Measurements from ENCODE around the gene CMTM7.
"Not testable (repeated sequence)": the region's sequence is repeated elsewhere in the genome, so short reads cannot be mapped to it uniquely, and the experiment has no call there.

The CMTM7 gene

GRCh38 chr3:32438596-32439344 lies 47.1 kb downstream of the CMTM7 start:
- no peak for DNase-seq

- DNase-seq: not testable (repeated sequence)
Measured at GRCh38 chr3:32439421-32439820, 47.8 kb downstream of the CMTM7 start.

- peak in 1 of 2 experiments; percentile 8 for DNase-seq
Measured at GRCh38 chr3:32440611-32441350, 49.1 kb downstream of the CMTM7 start.

GRCh38 chr3:32442766-32443165 lies 51.1 kb downstream of the CMTM7 start:
- no peak for DNase-seq

GRCh38 chr3:32443478-32443877 lies 51.8 kb downstream of the CMTM7 start:
- peak; percentile 13 to 19 for DNase-seq

- no peak for DNase-seq
Measured at GRCh38 chr3:32447865-32448400, 56.3 kb downstream of the CMTM7 start.

GRCh38 chr3:32448686-32449474 lies 57.2 kb downstream of the CMTM7 start:
- DNase-seq: peak; percentile 2 to 8

- no peak for DNase-seq
Measured at GRCh38 chr3:32449691-32450090, 58.0 kb downstream of the CMTM7 start.

GRCh38 chr3:32450426-32450825 lies 58.8 kb downstream of the CMTM7 start:
- peak in 1 of 2 experiments; percentile 0 for DNase-seq

GRCh38 chr3:32450992-32451659 lies 59.5 kb downstream of the CMTM7 start:
- peak; percentile 6 to 9 for DNase-seq

- peak; percentile 9 to 15 for DNase-seq
Measured at GRCh38 chr3:32452009-32452408, 60.4 kb downstream of the CMTM7 start.

GRCh38 chr3:32453346-32453745 lies 61.7 kb downstream of the CMTM7 start:
- no peak for DNase-seq

- peak in 1 of 2 experiments; percentile 6 for DNase-seq
Measured at GRCh38 chr3:32454111-32454510, 62.5 kb downstream of the CMTM7 start.

GRCh38 chr3:32454731-32455608 lies 63.3 kb downstream of the CMTM7 start:
- peak; percentile 12 to 13 for DNase-seq

- DNase-seq: peak; percentile 18
Measured at GRCh38 chr3:32455609-32456428, 64.2 kb downstream of the CMTM7 start.

- peak; percentile 19 for DNase-seq
Measured at GRCh38 chr3:32456429-32457130, 64.9 kb downstream of the CMTM7 start.

- peak; percentile 48 to 56 for DNase-seq
Measured at GRCh38 chr3:32457971-32458471, 66.4 kb downstream of the CMTM7 start.

GRCh38 chr3:32459450-32459849 lies 67.8 kb downstream of the CMTM7 start:
- DNase-seq: peak in 1 of 2 experiments; percentile 28

- peak; percentile 68 to 72 for DNase-seq
Measured at GRCh38 chr3:32460031-32460749, 68.5 kb downstream of the CMTM7 start.

Data from activated T-cell treated with anti-CD3 and anti-CD28 coated beads, Interleukin-2, amount 50 U/mL, for 48 hours (primary cell).